MM.1S (cell line): Measurements from ENCODE around the gene OR2T1.
"Not testable (repeated sequence)": the region's sequence is repeated elsewhere in the genome, so short reads cannot be mapped to it uniquely, and the experiment has no call there.

Source experiments
- DNase-seq: peaks from one replicate; pipeline ENCODE4 v3.0.0-alpha.2; 2015
- H2AFZ ChIP-seq: fragments of 300-600 bp; sonication (generic); 2 replicates; pipeline ENCODE4 v1.6.0; 2016; ENCODE audit warnings: antibody characterized with exemption, low read length
- H3F3A ChIP-seq: fragments of 300-600 bp; sonication (generic); 2 replicates; pipeline ENCODE4 v1.6.1; 2016; ENCODE audit warnings: mild to moderate bottlenecking, antibody characterized with exemption, low read length, moderate library complexity, mixed read lengths; ENCODE audit not compliant: insufficient read depth
- H3K27ac ChIP-seq: fragments of 300-600 bp; sonication (generic); 2 replicates; pipeline ENCODE4 v1.5.1; 2016; ENCODE audit warnings: mild to moderate bottlenecking, low read length
- H3K27me3 ChIP-seq: fragments of 300-600 bp; sonication (generic); replicated peaks from 2 replicates; pipeline ENCODE4 v1.6.0; 2016; ENCODE audit warnings: low read length; ENCODE audit not compliant: insufficient read depth
- H3K36me3 ChIP-seq: fragments of 300-600 bp; sonication (generic); replicated peaks from 2 replicates; pipeline ENCODE4 v1.6.1; 2016; ENCODE audit warnings: mild to moderate bottlenecking, low read length, mixed read lengths; ENCODE audit not compliant: insufficient read depth
- H3K4me1 ChIP-seq: fragments of 300-600 bp; sonication (generic); 2 replicates; pipeline ENCODE4 v1.6.1; 2016; ENCODE audit warnings: low read length, mixed read lengths
- H3K4me2 ChIP-seq: fragments of 300-600 bp; sonication (generic); 2 replicates; pipeline ENCODE4 v1.6.0; 2016; ENCODE audit warnings: low read depth, low read length
- H3K4me3 ChIP-seq: fragments of 300-600 bp; sonication (generic); 2 replicates; pipeline ENCODE4 v1.5.1; 2016; ENCODE audit warnings: low read length, mixed read lengths
- H3K79me2 ChIP-seq: fragments of 300-600 bp; sonication (generic); 2 replicates; pipeline ENCODE4 v1.6.1; 2016; ENCODE audit warnings: mixed run types, low read length, mixed read lengths
- H3K9ac ChIP-seq: fragments of 300-600 bp; sonication (generic); 2 replicates; pipeline ENCODE4 v1.6.1; 2016; ENCODE audit warnings: low read length, mixed read lengths
- H3K9me2 ChIP-seq: fragments of 300-600 bp; sonication (generic); replicated peaks from 2 replicates; pipeline ENCODE4 v1.6.1; 2016; ENCODE audit warnings: mild to moderate bottlenecking, low read length, mixed read lengths; ENCODE audit not compliant: insufficient read depth
- H3K9me3 ChIP-seq: fragments of 300-600 bp; sonication (generic); replicated peaks from 2 replicates; pipeline ENCODE4 v1.6.1; 2016; ENCODE audit warnings: mild to moderate bottlenecking, low read length, mixed read lengths; ENCODE audit not compliant: insufficient read depth
- H4K20me1 ChIP-seq: fragments of 300-600 bp; sonication (generic); 2 replicates; pipeline ENCODE4 v1.6.1; 2016; ENCODE audit warnings: mild to moderate bottlenecking, low read length, moderate library complexity, mixed read lengths; ENCODE audit not compliant: insufficient read depth
- EZH2 ChIP-seq: fragments of 300-600 bp; sonication (generic); optimal IDR thresholded peaks from 2 replicates; pipeline ENCODE3; 2017; ENCODE audit warnings: low read depth, mild to moderate bottlenecking, antibody characterized with exemption, low read length, mixed read lengths
- EZH2phosphoT487 ChIP-seq: fragments of 300-600 bp; sonication (generic); IDR thresholded peaks from 2 replicates; pipeline ENCODE4 v1.6.1; 2018; ENCODE audit warnings: antibody characterized with exemption, low read length
- TF ChIP-seq, protein P1 (sequence below): fragments of 300-600 bp; sonication (generic); IDR thresholded peaks from 2 replicates; pipeline ENCODE4 v1.5.1; 2016; ENCODE audit warnings: antibody characterized with exemption, low read length, mixed read lengths

Gene OR2T1

DNA sequence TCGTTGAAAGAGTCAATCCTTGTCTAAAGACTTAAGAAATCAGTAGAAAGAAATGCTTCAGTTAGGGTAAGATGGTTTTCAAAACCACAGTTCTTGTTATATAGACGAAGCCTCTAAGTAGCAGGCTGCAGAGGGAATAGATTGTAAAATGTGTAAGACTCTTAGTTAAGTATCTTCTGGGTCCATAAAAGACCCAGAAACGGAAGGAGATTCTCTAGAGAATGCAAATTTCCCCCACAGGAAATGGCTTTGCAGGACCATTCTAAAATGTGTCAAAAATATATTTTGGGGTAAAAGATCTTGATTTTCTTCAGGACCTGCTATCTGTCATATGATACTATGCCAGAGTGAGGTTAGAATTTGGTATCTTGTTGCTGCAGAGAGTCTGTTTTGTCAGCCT, 13.4 kb downstream of the OR2T1 start:
- Histone ChIP-seq H3K4me1 (no peaks in the 10 kb centered on the region), H3K4me2 (no peak overlapping the region), H3K9me2 (no peaks in the 10 kb centered on the region), H3K79me2 (no peaks in the 10 kb centered on the region), H3F3A (no peaks in the 10 kb centered on the region), H3K4me3 (no peak overlapping the region), H3K27ac (no peak overlapping the region), H3K27me3 (no peaks in the 10 kb centered on the region), H3K9ac (no peak overlapping the region), H3K36me3 (no peaks in the 10 kb centered on the region), H2AFZ (no peak overlapping the region), H3K9me3 (no peaks in the 10 kb centered on the region), H4K20me1 (no peaks in the 10 kb centered on the region)
- no peak for DNase-seq
- TF ChIP-seq EZH2 = no peak
- no peak for TF ChIP-seq EZH2phosphoT487
- TF ChIP-seq, protein P1, sequence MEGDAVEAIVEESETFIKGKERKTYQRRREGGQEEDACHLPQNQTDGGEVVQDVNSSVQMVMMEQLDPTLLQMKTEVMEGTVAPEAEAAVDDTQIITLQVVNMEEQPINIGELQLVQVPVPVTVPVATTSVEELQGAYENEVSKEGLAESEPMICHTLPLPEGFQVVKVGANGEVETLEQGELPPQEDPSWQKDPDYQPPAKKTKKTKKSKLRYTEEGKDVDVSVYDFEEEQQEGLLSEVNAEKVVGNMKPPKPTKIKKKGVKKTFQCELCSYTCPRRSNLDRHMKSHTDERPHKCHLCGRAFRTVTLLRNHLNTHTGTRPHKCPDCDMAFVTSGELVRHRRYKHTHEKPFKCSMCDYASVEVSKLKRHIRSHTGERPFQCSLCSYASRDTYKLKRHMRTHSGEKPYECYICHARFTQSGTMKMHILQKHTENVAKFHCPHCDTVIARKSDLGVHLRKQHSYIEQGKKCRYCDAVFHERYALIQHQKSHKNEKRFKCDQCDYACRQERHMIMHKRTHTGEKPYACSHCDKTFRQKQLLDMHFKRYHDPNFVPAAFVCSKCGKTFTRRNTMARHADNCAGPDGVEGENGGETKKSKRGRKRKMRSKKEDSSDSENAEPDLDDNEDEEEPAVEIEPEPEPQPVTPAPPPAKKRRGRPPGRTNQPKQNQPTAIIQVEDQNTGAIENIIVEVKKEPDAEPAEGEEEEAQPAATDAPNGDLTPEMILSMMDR = no peak

DNA sequence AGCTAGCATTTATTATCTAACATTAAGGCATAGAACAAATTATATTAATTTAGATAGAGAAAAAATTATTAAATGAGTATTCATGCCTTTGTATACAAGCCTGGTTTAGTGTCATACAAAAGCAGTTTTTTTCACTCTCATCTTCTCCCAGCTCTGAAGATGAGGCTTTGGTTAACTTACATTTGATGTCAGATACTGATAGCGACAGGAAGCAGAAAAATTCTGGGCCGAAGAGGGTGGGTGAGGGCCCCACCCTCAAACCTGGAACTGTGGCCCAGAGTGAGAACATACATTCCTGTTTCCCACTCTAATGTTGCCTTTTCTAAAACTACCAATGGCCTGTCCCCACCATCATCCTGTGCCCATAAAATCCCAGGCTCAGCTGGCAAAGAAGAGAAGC, 15.0 kb downstream of the OR2T1 start:
- H2AFZ ChIP-seq = no peak overlapping the region
- H3K9me2 ChIP-seq = no peaks in the 10 kb centered on the region
- no peaks in the 10 kb centered on the region for H3K27me3 ChIP-seq
- no peaks in the 10 kb centered on the region for H3K4me1 ChIP-seq
- no peak overlapping the region for H3K27ac ChIP-seq
- H4K20me1 ChIP-seq = no peaks in the 10 kb centered on the region
- H3K36me3 ChIP-seq = no peaks in the 10 kb centered on the region
- no peak overlapping the region for H3K4me3 ChIP-seq
- no peaks in the 10 kb centered on the region for H3F3A ChIP-seq
- H3K9ac ChIP-seq = no peak overlapping the region
- no peak for DNase-seq
- no peak overlapping the region for H3K4me2 ChIP-seq
- no peaks in the 10 kb centered on the region for H3K9me3 ChIP-seq
- H3K79me2 ChIP-seq = no peaks in the 10 kb centered on the region
- TF ChIP-seq, protein P1 = no peak
- TF ChIP-seq EZH2phosphoT487 = no peak
- TF ChIP-seq EZH2 = no peak

DNA sequence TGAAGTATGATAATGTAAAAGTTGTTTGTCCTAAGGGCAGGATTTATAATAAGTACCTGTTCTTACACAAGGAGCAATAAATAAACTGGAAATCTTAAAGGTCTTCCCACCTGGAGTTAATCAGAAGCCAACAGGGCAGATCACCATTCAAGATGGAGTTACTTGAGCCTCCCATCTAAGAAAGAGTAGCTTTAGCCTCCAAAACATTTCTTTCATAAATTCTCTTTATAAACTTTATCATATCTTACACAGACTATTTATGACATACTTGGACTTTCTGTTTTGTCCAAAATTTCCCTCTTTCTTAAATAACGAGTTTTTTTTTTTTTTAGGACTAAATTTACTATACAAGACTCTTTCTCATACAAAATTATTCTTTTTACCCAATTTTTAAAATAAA, 18.5 kb downstream of the OR2T1 start:
- Histone ChIP-seq H3K27ac (no peak overlapping the region), H3K9ac (no peak overlapping the region), H3K9me2 (no peaks in the 10 kb centered on the region), H3K36me3 (no peaks in the 10 kb centered on the region), H4K20me1 (no peaks in the 10 kb centered on the region), H3F3A (no peaks in the 10 kb centered on the region), H3K27me3 (no peaks in the 10 kb centered on the region), H3K79me2 (no peaks in the 10 kb centered on the region), H2AFZ (no peak overlapping the region), H3K9me3 (no peaks in the 10 kb centered on the region), H3K4me1 (no peaks in the 10 kb centered on the region), H3K4me2 (no peak overlapping the region), H3K4me3 (no peak overlapping the region)
- TF ChIP-seq EZH2phosphoT487 = no peak
- TF ChIP-seq EZH2 = no peak
- TF ChIP-seq, protein P1 = no peak
- DNase-seq = no peak

DNA sequence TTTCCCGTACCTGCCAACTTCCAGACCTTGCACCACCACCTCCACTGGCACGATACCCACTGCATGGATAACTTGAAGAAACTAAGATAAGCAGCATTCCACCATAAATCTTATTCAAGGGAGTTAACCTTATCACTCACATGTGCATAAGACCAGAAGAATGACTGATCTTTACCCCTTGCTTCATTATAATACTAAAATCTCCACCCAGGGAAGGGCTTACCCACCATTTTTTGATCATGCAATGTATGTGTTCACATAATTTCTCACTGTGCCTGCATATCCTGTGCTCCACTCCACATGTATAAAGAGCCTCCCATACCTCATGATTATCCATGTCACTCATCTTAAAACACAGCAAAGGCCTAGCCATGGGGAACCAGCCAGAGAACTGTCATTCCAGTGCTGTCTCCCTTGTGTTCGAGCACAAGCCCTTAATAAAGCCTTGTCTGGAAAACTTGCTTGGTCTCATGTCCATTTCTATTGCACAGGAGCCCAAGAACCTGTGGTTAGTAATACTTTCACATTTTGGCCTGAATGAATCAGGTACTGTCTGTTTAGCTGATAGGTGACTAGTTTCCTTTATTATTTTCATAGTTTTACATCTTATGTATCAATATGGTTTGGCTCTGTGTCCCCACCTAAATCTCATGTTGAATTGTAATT, 24.8 kb downstream of the OR2T1 start:
- H3K9me2 ChIP-seq, H4K20me1 ChIP-seq, H3K27me3 ChIP-seq, H3K4me3 ChIP-seq, H3K4me2 ChIP-seq, H3K27ac ChIP-seq, H3K9ac ChIP-seq, H3K36me3 ChIP-seq, H2AFZ ChIP-seq, H3K4me1 ChIP-seq, DNase-seq, H3K79me2 ChIP-seq, H3K9me3 ChIP-seq, H3F3A ChIP-seq: not testable (repeated sequence)

DNA sequence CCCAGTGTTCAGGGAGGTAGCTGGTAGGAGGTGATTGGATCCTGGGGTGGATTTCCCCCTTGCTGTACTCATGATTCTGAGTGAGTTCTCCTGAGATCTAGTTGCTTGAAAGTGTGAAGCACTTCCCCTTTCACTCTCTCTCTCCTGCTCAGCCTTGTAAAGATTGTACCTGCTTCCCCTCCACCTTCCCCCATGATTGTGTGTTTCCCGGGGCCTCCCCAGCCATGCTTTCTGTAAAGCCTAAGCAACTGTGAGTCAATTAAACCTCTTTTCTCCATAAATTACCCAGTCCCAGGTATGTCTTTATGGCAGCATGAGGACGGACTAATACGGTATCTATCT, 25.3 kb downstream of the OR2T1 start:
- H3K9me2 ChIP-seq, H3K36me3 ChIP-seq, H3K9ac ChIP-seq, H3K27ac ChIP-seq, H3K27me3 ChIP-seq, H3F3A ChIP-seq, DNase-seq, H3K79me2 ChIP-seq, H3K4me1 ChIP-seq, H3K9me3 ChIP-seq, H2AFZ ChIP-seq, H3K4me3 ChIP-seq, H4K20me1 ChIP-seq, H3K4me2 ChIP-seq: not testable (repeated sequence)

DNA sequence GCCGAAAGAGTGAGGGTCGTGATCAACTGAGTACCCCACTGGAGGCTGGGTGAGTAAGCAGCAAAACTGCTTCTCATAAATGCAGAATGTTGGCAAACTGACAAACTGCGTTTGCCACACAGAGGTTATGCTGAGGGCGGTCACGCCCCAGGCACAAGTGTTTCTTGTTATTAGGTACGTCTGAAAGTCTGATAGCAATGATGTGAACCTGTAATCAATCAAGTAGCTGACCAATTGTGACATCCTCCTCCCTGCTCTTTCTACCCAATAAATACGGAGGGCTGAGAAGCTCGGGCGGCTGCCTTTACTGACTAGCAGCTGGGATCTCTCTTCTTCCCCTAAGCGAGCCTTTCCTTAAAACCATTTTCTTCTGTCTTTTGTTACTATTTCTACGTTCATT, 28.8 kb downstream of the OR2T1 start:
- not testable (repeated sequence) for H3K27me3 ChIP-seq, H3K9ac ChIP-seq, H3K36me3 ChIP-seq, H3K4me2 ChIP-seq, H3F3A ChIP-seq, H3K4me3 ChIP-seq, H4K20me1 ChIP-seq, H2AFZ ChIP-seq, H3K27ac ChIP-seq, H3K4me1 ChIP-seq, H3K79me2 ChIP-seq, H3K9me2 ChIP-seq, DNase-seq, H3K9me3 ChIP-seq
